Left ventricle myocardium superior (tissue), 1 donor: ENCODE measurements around the gene SREK1IP1. TPM values are rescaled to one million over a fixed set of nuclear protein-coding genes. Genes with fewer than 3 reads are reported as not detected.

Experiments used
- ATAC-seq: fragments of 200-7000 bp; cut with Tn5 transposase; one replicate; pipeline ENCODE4 v1.9.1; 2020; ENCODE audit warnings: mild to moderate bottlenecking, moderate library complexity
- DNase-seq: peaks from one replicate; pipeline ENCODE4 v3.0.0-alpha.2; 2020
- intact Hi-C: fragments of 100-400 bp; cut with micrococcal nuclease; formaldehyde crosslinking; loops from one replicate; pipeline ENCODE4 v1.11.0; 2022
- total RNA-seq: library from RNA; stranded (reverse); fragmentation: NEBNext Ultra II Directional; extraction: Animal tissue kit (Norgen Biotek cat#: 25700); gene quantifications from one replicate; pipeline ENCODE4 v1.2.1, GENCODE V29; 2021
- donor health status: DM: no; HTN: yes; CAD: no; lungs with severe emphysema.

Gene SREK1IP1
- total RNA-seq, 1 donor from 2014 or later, result 13.7 TPM

DNA sequence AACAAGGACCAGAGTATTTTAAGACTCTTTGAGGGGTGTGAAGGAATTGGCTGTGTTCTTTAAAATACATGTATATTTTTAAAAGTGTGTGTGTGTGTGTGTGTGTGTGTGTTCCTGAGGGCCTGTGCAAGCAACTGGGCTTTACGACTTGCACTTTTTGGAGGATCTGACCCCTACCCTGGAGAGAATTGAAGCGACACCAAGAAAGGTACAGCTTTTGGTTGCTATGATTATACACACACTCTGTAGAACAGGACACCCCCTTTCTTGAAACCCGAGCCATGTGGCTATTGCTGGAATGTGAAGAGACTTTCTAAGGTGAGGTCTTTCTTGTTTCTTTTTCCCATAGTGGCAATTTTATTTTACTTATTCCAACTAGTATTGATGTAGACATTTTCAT is 77.2 kb downstream of the SREK1IP1 start:
- ATAC-seq (no peak), DNase-seq (no peak)
- intact Hi-C loops, result no loop called here

- peak; percentile 26 for DNase-seq
- peak; percentile 17 for ATAC-seq
- intact Hi-C loops, result no loop called here
These were observed 77.9 kb downstream of the SREK1IP1 start, which contains the start of gene SHISAL2B for GRCh38 chr5:64690417-64691151. SHISAL2B (plus strand) TSS chr5:64690503; CDS start chr5:64690624, 121 bp downstream.

DNA sequence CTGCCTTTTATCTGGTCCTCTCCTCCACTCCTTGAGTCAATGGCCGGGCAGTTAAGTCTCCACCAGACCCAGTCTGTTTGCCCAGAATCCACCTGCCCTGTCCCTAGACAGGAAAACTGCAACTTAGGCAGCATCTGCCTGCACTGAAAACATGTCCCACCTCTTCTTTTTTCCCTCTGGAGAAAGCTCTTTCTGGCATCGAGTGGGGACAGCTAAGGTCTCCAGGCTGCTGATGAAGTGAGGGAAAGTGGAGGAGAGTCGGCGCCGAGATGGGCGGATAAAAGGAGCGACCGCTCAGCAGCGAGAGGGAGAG is 78.4 kb downstream of the SREK1IP1 start:
- intact Hi-C loops, result no loop called here
- DNase-seq (no peak), ATAC-seq (no peak)

DNA sequence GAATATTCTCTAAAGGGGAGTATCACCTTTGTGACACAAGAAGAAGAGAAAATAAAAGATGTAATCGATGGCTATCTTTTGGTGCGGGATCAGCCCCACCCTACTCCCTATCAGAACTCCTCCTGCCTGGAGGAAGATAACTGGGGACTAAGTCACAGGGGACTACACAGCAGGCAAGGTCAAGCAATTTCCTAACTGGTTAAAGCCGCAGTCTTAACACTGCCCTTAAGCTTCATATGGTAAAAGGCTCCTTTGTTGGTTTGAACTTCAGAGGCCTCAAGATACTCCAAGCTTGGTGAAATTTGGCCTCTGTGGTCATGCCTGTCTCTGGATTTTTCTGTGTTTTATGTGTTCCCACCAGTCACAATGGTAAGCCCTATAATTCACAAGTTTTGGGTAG is 79.5 kb downstream of the SREK1IP1 start:
- intact Hi-C loops, result no loop called here
- ATAC-seq (no peak), DNase-seq (no peak)

DNA sequence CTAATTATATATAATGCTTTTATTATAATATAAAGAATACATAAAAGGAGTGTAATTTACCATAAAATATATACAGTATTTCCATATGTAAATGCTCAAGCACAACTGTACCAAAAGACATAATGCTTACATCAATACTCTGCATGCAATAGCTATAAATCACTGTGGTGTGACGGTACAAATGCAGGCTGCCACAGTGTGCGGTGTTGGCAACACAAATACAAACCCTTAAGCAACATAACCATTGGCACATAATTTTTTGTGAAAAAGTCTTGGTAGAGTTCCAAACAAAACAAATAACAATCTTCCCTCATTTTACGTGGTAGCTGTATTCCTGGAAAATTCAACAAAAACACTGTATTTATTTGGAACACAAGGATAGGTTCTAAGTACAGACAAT is 80.1 kb downstream of the SREK1IP1 start:
- no peak for ATAC-seq

DNA sequence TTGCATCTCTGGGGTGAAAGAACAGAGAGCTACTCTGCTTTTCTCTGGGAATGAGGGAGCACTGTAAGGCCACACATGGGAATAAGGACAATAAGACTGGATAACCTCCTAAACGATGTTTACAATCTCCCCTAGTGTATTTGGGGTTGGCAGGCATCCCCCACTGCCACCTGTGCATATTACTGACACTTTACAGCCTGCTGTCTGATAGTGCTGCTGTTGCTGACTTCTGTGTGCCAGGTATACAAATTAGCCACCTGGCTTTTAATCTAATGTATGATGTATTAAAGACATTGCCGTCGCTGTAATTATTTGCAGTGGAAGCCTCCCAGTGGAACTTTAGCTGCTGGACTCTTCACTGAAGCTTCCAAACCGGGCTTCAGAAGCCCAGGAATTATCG is 82.6 kb downstream of the SREK1IP1 start:
- intact Hi-C loops, result no loop called here
- no peak for ATAC-seq
- DNase-seq, result no peak

More for the DNA sequence above, 80.1 kb downstream of the SREK1IP1 start:
- no peak for DNase-seq
- intact Hi-C loops, result no loop called here

GRCh38 chr5:64682608-64683007 is 85.9 kb downstream of the SREK1IP1 start:
- intact Hi-C loops, result no loop called here
- no peak for ATAC-seq
- DNase-seq, result no peak

- DNase-seq, result no peak
- intact Hi-C loops, result no loop called here
- no peak for ATAC-seq
These were observed 88.2 kb downstream of the SREK1IP1 start for GRCh38 chr5:64680289-64680688.

DNA sequence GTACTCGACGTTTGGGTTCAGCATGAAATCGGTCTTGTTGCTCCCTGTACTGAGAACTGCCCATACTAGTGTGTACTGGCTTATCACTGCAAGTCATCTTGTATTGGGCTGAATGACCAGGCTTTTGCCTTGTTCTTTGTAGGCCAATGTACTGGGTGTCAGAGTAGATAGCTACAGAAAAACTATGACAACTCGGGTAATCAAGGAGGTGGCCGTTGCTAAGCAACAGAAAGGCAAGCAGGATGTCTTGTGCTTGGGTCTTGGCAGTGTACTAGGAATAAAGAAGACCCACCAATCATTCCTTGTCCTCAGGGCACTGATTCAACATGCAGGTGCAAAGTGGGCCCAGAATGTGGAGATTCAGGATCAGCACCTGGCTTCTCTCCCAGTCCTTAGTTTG is 90.1 kb downstream of the SREK1IP1 start:
- intact Hi-C loops, result no loop called here
- DNase-seq (no peak), ATAC-seq (no peak)

DNA sequence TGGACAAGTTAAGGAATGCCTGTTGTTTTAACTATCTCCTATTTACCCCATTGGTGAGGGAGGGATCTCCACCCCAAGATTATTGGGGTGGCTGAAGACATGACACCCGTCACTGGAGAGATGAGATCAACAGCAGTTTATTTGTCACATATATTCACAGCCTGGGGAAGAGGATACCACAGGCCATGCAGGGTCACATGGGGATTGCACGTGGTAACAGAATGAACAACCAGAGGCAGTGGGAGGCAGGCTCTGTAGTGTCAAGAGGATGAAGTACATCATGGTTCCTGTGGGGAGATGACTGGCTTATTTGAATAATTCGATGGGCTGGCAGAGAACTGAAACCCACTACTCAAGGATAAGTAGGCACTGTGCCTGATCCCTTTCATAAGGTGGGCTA is 96.8 kb downstream of the SREK1IP1 start:
- no peak for ATAC-seq
- intact Hi-C loops, result no loop called here
- DNase-seq, result no peak

GRCh38 chr5:64670277-64670676 is 98.2 kb downstream of the SREK1IP1 start:
- no peak for ATAC-seq
- intact Hi-C loops, result no loop called here

More at GRCh38 chr5:64670277-64670676, 98.2 kb downstream of the SREK1IP1 start:
- DNase-seq, result no peak

Other genes starting within 250 kb of the SREK1IP1 start
- not detected for gene SHISAL2B, start 78.2 kb downstream of the SREK1IP1 start, total RNA-seq
- gene CWC27, start 239 bp upstream of the SREK1IP1 start, total RNA-seq, result 27.9 TPM